ENCODE measurements around the gene MSI2.

Gene MSI2

GRCh38 chr17:57713140-57713539 is 456.8 kb downstream of the MSI2 start:
- TF ChIP-seq, protein P1, sequence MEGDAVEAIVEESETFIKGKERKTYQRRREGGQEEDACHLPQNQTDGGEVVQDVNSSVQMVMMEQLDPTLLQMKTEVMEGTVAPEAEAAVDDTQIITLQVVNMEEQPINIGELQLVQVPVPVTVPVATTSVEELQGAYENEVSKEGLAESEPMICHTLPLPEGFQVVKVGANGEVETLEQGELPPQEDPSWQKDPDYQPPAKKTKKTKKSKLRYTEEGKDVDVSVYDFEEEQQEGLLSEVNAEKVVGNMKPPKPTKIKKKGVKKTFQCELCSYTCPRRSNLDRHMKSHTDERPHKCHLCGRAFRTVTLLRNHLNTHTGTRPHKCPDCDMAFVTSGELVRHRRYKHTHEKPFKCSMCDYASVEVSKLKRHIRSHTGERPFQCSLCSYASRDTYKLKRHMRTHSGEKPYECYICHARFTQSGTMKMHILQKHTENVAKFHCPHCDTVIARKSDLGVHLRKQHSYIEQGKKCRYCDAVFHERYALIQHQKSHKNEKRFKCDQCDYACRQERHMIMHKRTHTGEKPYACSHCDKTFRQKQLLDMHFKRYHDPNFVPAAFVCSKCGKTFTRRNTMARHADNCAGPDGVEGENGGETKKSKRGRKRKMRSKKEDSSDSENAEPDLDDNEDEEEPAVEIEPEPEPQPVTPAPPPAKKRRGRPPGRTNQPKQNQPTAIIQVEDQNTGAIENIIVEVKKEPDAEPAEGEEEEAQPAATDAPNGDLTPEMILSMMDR (IDR thresholded peaks at IDR 0.05; ENCODE audit: low read depth, low read length), result no peak
- Histone ChIP-seq H3K9me3 (ENCODE audit: severe bottlenecking) (no peaks in the 10 kb centered on the region), H3K36me3 (no peaks in the 10 kb centered on the region), H3K27me3 (ENCODE audit: insufficient read depth, low read depth, severe bottlenecking) (no peaks in the 10 kb centered on the region), H3K4me3 (ENCODE audit: low read depth, low read length) (no peak overlapping the region), H3K27ac (no peak overlapping the region)
- DNase-seq, result no peak

GRCh38 chr17:57714665-57715180 is 458.4 kb downstream of the MSI2 start:
- Histone ChIP-seq H3K27me3 (ENCODE audit: insufficient read depth, low read depth, severe bottlenecking) (no peaks in the 10 kb centered on the region), H3K9me3 (ENCODE audit: severe bottlenecking) (no peaks in the 10 kb centered on the region)

GRCh38 chr17:57715981-57716380 is 459.7 kb downstream of the MSI2 start:
- H3K9me3 ChIP-seq (ENCODE audit: severe bottlenecking), result no peaks in the 10 kb centered on the region
- H3K36me3 ChIP-seq, result no peaks in the 10 kb centered on the region
- no peak overlapping the region for H3K27ac ChIP-seq
- no peak overlapping the region for H3K4me3 ChIP-seq (ENCODE audit: low read depth, low read length)
- DNase-seq, result no peak
- H3K27me3 ChIP-seq (ENCODE audit: insufficient read depth, low read depth, severe bottlenecking), result no peaks in the 10 kb centered on the region
- TF ChIP-seq, protein P1 (IDR thresholded peaks at IDR 0.05; ENCODE audit: low read depth, low read length), result no peak

More at GRCh38 chr17:57714665-57715180, 458.4 kb downstream of the MSI2 start:
- no peak overlapping the region for H3K27ac ChIP-seq
- no peak overlapping the region for H3K4me3 ChIP-seq (ENCODE audit: low read depth, low read length)
- no peaks in the 10 kb centered on the region for H3K36me3 ChIP-seq
- no peak for DNase-seq
- TF ChIP-seq, protein P1 (IDR thresholded peaks at IDR 0.05; ENCODE audit: low read depth, low read length), result no peak

- Histone ChIP-seq H3K27me3 (ENCODE audit: insufficient read depth, low read depth, severe bottlenecking) (no peaks in the 10 kb centered on the region), H3K27ac (no peak overlapping the region), H3K4me3 (ENCODE audit: low read depth, low read length) (no peak overlapping the region), H3K9me3 (ENCODE audit: severe bottlenecking) (no peaks in the 10 kb centered on the region), H3K36me3 (no peaks in the 10 kb centered on the region)
- TF ChIP-seq, protein P1 (IDR thresholded peaks at IDR 0.05; ENCODE audit: low read depth, low read length), result no peak
- no peak for DNase-seq
Observed at GRCh38 chr17:57718878-57719277, 462.6 kb downstream of the MSI2 start.

DNA sequence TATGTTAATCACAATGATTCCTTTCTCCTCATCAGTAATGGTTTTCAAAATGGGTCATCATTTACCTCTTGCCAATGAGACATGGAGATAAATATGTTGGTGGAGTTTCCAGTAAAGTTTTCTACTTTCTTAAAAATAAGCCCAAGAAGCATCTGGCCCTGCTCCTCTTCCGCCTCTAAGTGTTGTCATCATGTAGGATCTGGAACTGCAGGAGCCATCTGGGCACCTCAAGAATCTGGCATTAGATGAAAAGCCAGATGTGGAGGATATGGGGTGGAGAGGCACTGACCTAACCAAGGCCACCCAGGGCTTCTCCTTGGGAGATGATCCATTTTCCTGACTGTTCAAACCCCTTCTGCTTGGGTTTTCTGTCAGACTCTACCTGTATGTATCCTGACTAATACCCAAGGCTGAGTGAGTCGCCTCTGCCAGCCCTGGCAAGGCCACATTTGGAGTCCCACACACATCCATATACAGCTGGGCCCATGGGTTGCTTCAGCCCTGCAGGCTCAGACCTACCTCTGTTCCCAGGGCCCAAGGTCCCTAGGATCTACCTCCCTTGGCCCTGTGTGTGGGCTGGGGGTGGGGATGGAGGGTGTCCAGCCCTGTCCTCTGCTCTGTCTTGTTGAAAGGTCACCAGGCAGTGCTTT is 464.2 kb downstream of the MSI2 start:
- Histone ChIP-seq H3K4me3 (ENCODE audit: low read depth, low read length) (no peak overlapping the region), H3K27me3 (ENCODE audit: insufficient read depth, low read depth, severe bottlenecking) (no peaks in the 10 kb centered on the region), H3K27ac (no peak overlapping the region), H3K36me3 (no peaks in the 10 kb centered on the region), H3K9me3 (ENCODE audit: severe bottlenecking) (no peaks in the 10 kb centered on the region)
- DNase-seq, result no peak
- TF ChIP-seq, protein P1 (IDR thresholded peaks at IDR 0.05; ENCODE audit: low read depth, low read length), result no peak
